Thyroid gland (tissue), 4 donors: ENCODE results near the gene FRMD4B.

ENCODE experiments used
- POLR2A ChIP-seq, 2 donors: fragments of 450-650 bp; IDR thresholded peaks; one replicate each; pipeline ENCODE4 v1.6.1; 2017; ENCODE audit warnings: antibody characterized with exemption in 2 of 2, mild to moderate bottlenecking in 2 of 2, moderate library complexity in 1 of 2
- TF ChIP-seq, protein P1 (sequence below), 6 experiments: fragments of 200-600 bp in 3 of 6; fragments of 450-650 bp in 3 of 6; sonication (generic) in 3 of 6; IDR thresholded peaks; one replicate each; pipeline ENCODE4 v1.5.1; 2016 to 2019; ENCODE audit warnings: antibody characterized with exemption in 6 of 6, mild to moderate bottlenecking in 2 of 6, inconsistent platforms in 1 of 6, moderate library complexity in 1 of 6

DNA sequence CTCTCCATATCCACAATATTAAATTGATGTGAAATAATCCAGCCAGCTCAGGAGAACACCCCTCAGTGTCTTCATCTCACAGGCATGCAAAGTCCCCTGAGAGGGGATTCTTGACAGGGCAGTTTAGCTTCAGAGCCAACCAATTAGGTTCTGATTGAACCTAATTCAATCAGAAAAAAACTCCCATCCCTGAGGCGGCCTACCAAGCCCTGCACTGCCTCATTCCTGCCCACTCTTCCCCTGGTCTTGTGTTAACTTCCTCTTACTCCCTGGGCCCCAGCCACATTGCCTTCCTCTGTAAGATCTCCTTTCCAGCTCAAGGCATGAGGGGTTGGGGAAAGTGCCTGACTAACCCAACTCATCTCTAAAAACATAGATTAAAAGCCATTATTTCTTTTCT, 46.1 kb downstream of the FRMD4B start:
- TF ChIP-seq, protein P1, sequence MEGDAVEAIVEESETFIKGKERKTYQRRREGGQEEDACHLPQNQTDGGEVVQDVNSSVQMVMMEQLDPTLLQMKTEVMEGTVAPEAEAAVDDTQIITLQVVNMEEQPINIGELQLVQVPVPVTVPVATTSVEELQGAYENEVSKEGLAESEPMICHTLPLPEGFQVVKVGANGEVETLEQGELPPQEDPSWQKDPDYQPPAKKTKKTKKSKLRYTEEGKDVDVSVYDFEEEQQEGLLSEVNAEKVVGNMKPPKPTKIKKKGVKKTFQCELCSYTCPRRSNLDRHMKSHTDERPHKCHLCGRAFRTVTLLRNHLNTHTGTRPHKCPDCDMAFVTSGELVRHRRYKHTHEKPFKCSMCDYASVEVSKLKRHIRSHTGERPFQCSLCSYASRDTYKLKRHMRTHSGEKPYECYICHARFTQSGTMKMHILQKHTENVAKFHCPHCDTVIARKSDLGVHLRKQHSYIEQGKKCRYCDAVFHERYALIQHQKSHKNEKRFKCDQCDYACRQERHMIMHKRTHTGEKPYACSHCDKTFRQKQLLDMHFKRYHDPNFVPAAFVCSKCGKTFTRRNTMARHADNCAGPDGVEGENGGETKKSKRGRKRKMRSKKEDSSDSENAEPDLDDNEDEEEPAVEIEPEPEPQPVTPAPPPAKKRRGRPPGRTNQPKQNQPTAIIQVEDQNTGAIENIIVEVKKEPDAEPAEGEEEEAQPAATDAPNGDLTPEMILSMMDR (IDR thresholded peaks at IDR 0.05), result no peak
- no peak for TF ChIP-seq POLR2A (IDR thresholded peaks at IDR 0.05)
